BE2C (cell line): ENCODE data around the gene NSUN3.

ENCODE experiments used
- DNase-seq: peaks from one replicate; pipeline ENCODE4 v3.0.0-alpha.2; 2020
- H3K27me3 ChIP-seq: fragments of 250-450 bp; sonication (Bioruptor Pico); 2 replicates; pipeline ENCODE4 v1.5.1; 2020; ENCODE audit warnings: mild to moderate bottlenecking
- H3K36me3 ChIP-seq: fragments of 250-450 bp; sonication (Bioruptor Pico); 2 replicates; pipeline ENCODE4 v1.5.1; 2020; ENCODE audit warnings: mild to moderate bottlenecking
- H3K4me1 ChIP-seq: fragments of 250-450 bp; sonication (Bioruptor Pico); 2 replicates; pipeline ENCODE4 v1.5.1; 2020
- H3K4me3 ChIP-seq: 2 replicates; pipeline ENCODE4 v1.5.1; 2011; ENCODE audit warnings: low read depth, low read length
- H3K9me3 ChIP-seq: fragments of 250-450 bp; sonication (Bioruptor Pico); 2 replicates; pipeline ENCODE4 v1.5.1; 2020
- CTCF ChIP-seq: IDR thresholded peaks from 2 replicates; pipeline ENCODE4 v1.5.1; 2012; ENCODE audit warnings: mild to moderate bottlenecking, low read depth, low read length

NSUN3 gene

GRCh38 chr3:94110854-94111253 is 48.0 kb downstream of the NSUN3 start:
- Histone ChIP-seq H3K27me3 (no peaks in the 10 kb centered on the region), H3K4me1 (peaks cover 20% of the 10 kb centered on the region), H3K9me3 (no peaks in the 10 kb centered on the region), H3K4me3 (no peak overlapping the region), H3K36me3 (peaks cover 3% of the 10 kb centered on the region; the same call in 1 of the 2 replicates)
- no peak for DNase-seq
- TF ChIP-seq CTCF, result no peak

GRCh38 chr3:94114666-94115065 is 51.8 kb downstream of the NSUN3 start:
- no peak for TF ChIP-seq CTCF
- Histone ChIP-seq H3K9me3 (no peaks in the 10 kb centered on the region), H3K4me3 (no peak overlapping the region), H3K36me3 (peaks cover 3% of the 10 kb centered on the region), H3K27me3 (no peaks in the 10 kb centered on the region), H3K4me1 (peaks cover 25% of the 10 kb centered on the region)
- no peak for DNase-seq

GRCh38 chr3:94115482-94115881 is 52.6 kb downstream of the NSUN3 start:
- DNase-seq, result peak; percentile 36
- H3K4me1 ChIP-seq, result peaks cover 25% of the 10 kb centered on the region
- TF ChIP-seq CTCF, result peak; percentile 73
- no peaks in the 10 kb centered on the region for H3K27me3 ChIP-seq
- peaks cover 7% of the 10 kb centered on the region for H3K36me3 ChIP-seq
- H3K4me3 ChIP-seq, result no peak overlapping the region; the same call in 1 of the 2 replicates
- no peaks in the 10 kb centered on the region for H3K9me3 ChIP-seq

GRCh38 chr3:94117729-94118128 is 54.9 kb downstream of the NSUN3 start:
- no peak for DNase-seq

GRCh38 chr3:94118390-94118789 is 55.5 kb downstream of the NSUN3 start:
- no peak for TF ChIP-seq CTCF
- DNase-seq, result no peak
- H3K27me3 ChIP-seq, result no peaks in the 10 kb centered on the region
- no peak overlapping the region for H3K4me3 ChIP-seq
- peaks cover 3% of the 10 kb centered on the region; the same call in 1 of the 2 replicates for H3K36me3 ChIP-seq
- peaks cover 25% of the 10 kb centered on the region for H3K4me1 ChIP-seq
- no peaks in the 10 kb centered on the region for H3K9me3 ChIP-seq

More at GRCh38 chr3:94117729-94118128, 54.9 kb downstream of the NSUN3 start:
- H3K36me3 ChIP-seq, result peaks cover 3% of the 10 kb centered on the region; the same call in 1 of the 2 replicates
- H3K4me3 ChIP-seq, result no peak overlapping the region
- TF ChIP-seq CTCF, result no peak
- H3K27me3 ChIP-seq, result no peaks in the 10 kb centered on the region
- H3K9me3 ChIP-seq, result no peaks in the 10 kb centered on the region
- H3K4me1 ChIP-seq, result peaks cover 25% of the 10 kb centered on the region

- Histone ChIP-seq H3K36me3 (peaks cover 8% of the 10 kb centered on the region), H3K4me3 (no peak overlapping the region), H3K9me3 (no peaks in the 10 kb centered on the region), H3K27me3 (no peaks in the 10 kb centered on the region), H3K4me1 (peaks cover 9% of the 10 kb centered on the region)
- DNase-seq, result no peak
- TF ChIP-seq CTCF, result no peak
These were observed 58.3 kb downstream of the NSUN3 start for GRCh38 chr3:94121161-94121560.
